Adipocyte (in vitro differentiated cells): Measurements from ENCODE around the gene AFG1L.

Source experiments
- DNase-seq: peaks from one replicate; pipeline ENCODE4 v3.0.0-alpha.2; 2015; ENCODE audit warnings: low read depth
- H3K27me3 ChIP-seq: replicated peaks from 2 replicates; pipeline ENCODE4 v1.7.0; 2013; ENCODE audit warnings: mild to moderate bottlenecking, low read length, moderate library complexity; ENCODE audit not compliant: control insufficient read depth, insufficient read depth
- H3K36me3 ChIP-seq: 2 replicates; pipeline ENCODE4 v1.7.0; 2013; ENCODE audit warnings: low read length, mild to moderate bottlenecking, moderate library complexity; ENCODE audit not compliant: control insufficient read depth, insufficient read depth, severe bottlenecking
- H3K4me1 ChIP-seq: 2 replicates; pipeline ENCODE4 v1.7.0; 2013; ENCODE audit warnings: mild to moderate bottlenecking, low read length, moderate library complexity; ENCODE audit not compliant: control insufficient read depth, insufficient read depth
- H3K4me3 ChIP-seq: 2 replicates; pipeline ENCODE4 v1.7.0; 2013; ENCODE audit warnings: mild to moderate bottlenecking, low read length, moderate library complexity
- H3K9ac ChIP-seq: 2 replicates; pipeline ENCODE4 v1.7.0; 2013; ENCODE audit warnings: mild to moderate bottlenecking, low read length, moderate library complexity
- H3K9me3 ChIP-seq: 2 replicates; pipeline ENCODE4 v1.7.0; 2013; ENCODE audit warnings: mild to moderate bottlenecking, low read length, moderate library complexity; ENCODE audit not compliant: control insufficient read depth

Gene AFG1L

GRCh38 chr6:108494434-108494833 lies 199.6 kb downstream of the AFG1L start:
- Histone ChIP-seq H3K36me3 (no peaks in the 10 kb centered on the region), H3K9me3 (no peaks in the 10 kb centered on the region), H3K9ac (no peak overlapping the region), H3K27me3 (no peaks in the 10 kb centered on the region), H3K4me3 (no peak overlapping the region), H3K4me1 (peaks cover 25% of the 10 kb centered on the region)
- no peak for DNase-seq

- Histone ChIP-seq H3K4me1 (peaks cover 12% of the 10 kb centered on the region), H3K9me3 (no peaks in the 10 kb centered on the region), H3K4me3 (no peak overlapping the region), H3K36me3 (no peaks in the 10 kb centered on the region), H3K9ac (no peak overlapping the region), H3K27me3 (no peaks in the 10 kb centered on the region)
- peak; percentile 49 for DNase-seq
Measured at GRCh38 chr6:108497883-108498282, 203.0 kb downstream of the AFG1L start.

- no peaks in the 10 kb centered on the region for H3K36me3 ChIP-seq
- peak; percentile 10 for DNase-seq
- H3K9ac ChIP-seq = no peak overlapping the region
- H3K9me3 ChIP-seq = no peaks in the 10 kb centered on the region
- peaks cover 9% of the 10 kb centered on the region for H3K4me1 ChIP-seq
- H3K4me3 ChIP-seq = no peak overlapping the region
- H3K27me3 ChIP-seq = no peaks in the 10 kb centered on the region
Measured at GRCh38 chr6:108501559-108501958, 206.7 kb downstream of the AFG1L start.

- Histone ChIP-seq H3K36me3 (no peaks in the 10 kb centered on the region), H3K4me3 (no peak overlapping the region), H3K9ac (no peak overlapping the region), H3K9me3 (no peaks in the 10 kb centered on the region), H3K27me3 (no peaks in the 10 kb centered on the region), H3K4me1 (peaks cover 6% of the 10 kb centered on the region)
- no peak for DNase-seq
Measured at GRCh38 chr6:108502832-108503231, 208.0 kb downstream of the AFG1L start.

- no peaks in the 10 kb centered on the region for H3K27me3 ChIP-seq
- no peak for DNase-seq
- no peak overlapping the region for H3K9ac ChIP-seq
- H3K36me3 ChIP-seq = no peaks in the 10 kb centered on the region
- no peaks in the 10 kb centered on the region for H3K9me3 ChIP-seq
- no peaks in the 10 kb centered on the region for H3K4me1 ChIP-seq
- H3K4me3 ChIP-seq = no peak overlapping the region
Measured at GRCh38 chr6:108507316-108507715, 212.5 kb downstream of the AFG1L start.

GRCh38 chr6:108510461-108511319 lies 215.8 kb downstream of the AFG1L start:
- H3K4me1 ChIP-seq = no peaks in the 10 kb centered on the region
- H3K36me3 ChIP-seq = no peaks in the 10 kb centered on the region
- H3K27me3 ChIP-seq = no peaks in the 10 kb centered on the region
- H3K9me3 ChIP-seq = no peaks in the 10 kb centered on the region
- H3K4me3 ChIP-seq = no peak overlapping the region
- H3K9ac ChIP-seq = no peak overlapping the region
- no peak for DNase-seq

GRCh38 chr6:108518714-108519576 lies 224.1 kb downstream of the AFG1L start:
- DNase-seq = peak; percentile 33
- H3K36me3 ChIP-seq = peaks cover 4% of the 10 kb centered on the region

GRCh38 chr6:108521616-108522107 lies 226.8 kb downstream of the AFG1L start:
- Histone ChIP-seq H3K9me3 (no peaks in the 10 kb centered on the region), H3K4me3 (no peak overlapping the region), H3K9ac (no peak overlapping the region), H3K4me1 (no peaks in the 10 kb centered on the region), H3K36me3 (peaks cover 4% of the 10 kb centered on the region), H3K27me3 (no peaks in the 10 kb centered on the region)
- no peak for DNase-seq

More at GRCh38 chr6:108518714-108519576, 224.1 kb downstream of the AFG1L start:
- H3K9ac ChIP-seq = no peak overlapping the region
- H3K27me3 ChIP-seq = no peaks in the 10 kb centered on the region
- no peak overlapping the region for H3K4me3 ChIP-seq
- H3K4me1 ChIP-seq = no peaks in the 10 kb centered on the region
- H3K9me3 ChIP-seq = no peaks in the 10 kb centered on the region

GRCh38 chr6:108523697-108524096 lies 228.8 kb downstream of the AFG1L start:
- H3K36me3 ChIP-seq = peaks cover 4% of the 10 kb centered on the region
- no peaks in the 10 kb centered on the region for H3K27me3 ChIP-seq
- H3K4me1 ChIP-seq = no peaks in the 10 kb centered on the region
- H3K9ac ChIP-seq = no peak overlapping the region
- H3K9me3 ChIP-seq = no peaks in the 10 kb centered on the region
- DNase-seq = no peak
- H3K4me3 ChIP-seq = no peak overlapping the region

- no peak overlapping the region for H3K9ac ChIP-seq
- peaks cover 4% of the 10 kb centered on the region for H3K36me3 ChIP-seq
- H3K4me1 ChIP-seq = no peaks in the 10 kb centered on the region
- no peak overlapping the region for H3K4me3 ChIP-seq
- DNase-seq = peak; percentile 38
- H3K27me3 ChIP-seq = no peaks in the 10 kb centered on the region
- H3K9me3 ChIP-seq = no peaks in the 10 kb centered on the region
Measured at GRCh38 chr6:108524528-108525248, 229.8 kb downstream of the AFG1L start.
